SK-N-SH (cell line): ENCODE results near the gene PCMT1. TPM values are rescaled to one million over a fixed set of nuclear protein-coding genes. Genes with fewer than 3 reads are reported as not detected.

Experiments used
- CTCF ChIA-PET: fragments of 300-600, 350-600 bp; formaldehyde crosslinking; extraction: SDS; loops from one replicate; lab custom pipeline; 2021; lab: Yijun Ruan, JAX
- POLR2A ChIA-PET: fragments of 350-600 bp; sonication (Branson Sonifier 250); formaldehyde crosslinking; extraction: SDS; loops from one replicate; lab custom pipeline; 2020; ENCODE audit warnings: antibody characterized with exemption, inconsistent platforms; lab: Yijun Ruan, JAX
- DNase-seq: peaks from one replicate; pipeline ENCODE4 v3.0.0; 2012
- H2AFZ ChIP-seq: fragments of 200-600 bp; sonication (generic); 2 replicates; pipeline ENCODE4 v1.8.1; 2016; ENCODE audit warnings: antibody characterized with exemption, mild to moderate bottlenecking, low read depth
- H3F3A ChIP-seq: fragments of 200-600 bp; sonication (generic); replicated peaks from 2 replicates; pipeline ENCODE3; 2016; ENCODE audit warnings: antibody characterized with exemption, mild to moderate bottlenecking; ENCODE audit not compliant: insufficient read depth
- H3K27ac ChIP-seq, 2 experiments: fragments of 200-500 bp in 1 of 2; fragments of 200-600 bp in 1 of 2; sonication (Bioruptor generic) in 1 of 2; sonication (generic), shearing (Covaris generic) in 1 of 2; 2 replicates each; pipeline versions ENCODE4 v1.5.1 to v1.6.1; 2014 to 2016; ENCODE audit warnings: low read depth in 2 of 2, inconsistent platforms in 1 of 2, low read length in 1 of 2, mild to moderate bottlenecking in 1 of 2, mixed read lengths in 1 of 2
- H3K27me3 ChIP-seq: fragments of 200-600 bp; sonication (generic), shearing (Covaris generic); 2 replicates; pipeline ENCODE4 v1.6.1; 2016; ENCODE audit warnings: mixed run types; ENCODE audit not compliant: insufficient read depth
- H3K36me3 ChIP-seq, 2 experiments: fragments of 200-500 bp in 1 of 2; fragments of 200-600 bp in 1 of 2; sonication (Bioruptor generic) in 1 of 2; sonication (generic) in 1 of 2; replicated peaks in 1 of 2; 2 replicates each; pipeline versions ENCODE3 to v1.5.1; 2014 to 2016; ENCODE audit warnings: low read length in 1 of 2, mild to moderate bottlenecking in 1 of 2; ENCODE audit not compliant: insufficient read depth in 2 of 2, control insufficient read depth in 1 of 2
- H3K4me1 ChIP-seq, 2 experiments: fragments of 200-500 bp in 1 of 2; fragments of 200-600 bp in 1 of 2; sonication (Bioruptor generic) in 1 of 2; sonication (generic), shearing (Covaris generic) in 1 of 2; 2 replicates each; pipeline versions ENCODE4 v1.5.1 to v1.6.1; 2014 to 2016; ENCODE audit warnings: low read depth in 1 of 2, low read length in 1 of 2, mixed run types in 1 of 2; ENCODE audit not compliant: insufficient read depth in 2 of 2, control insufficient read depth in 1 of 2
- H3K4me2 ChIP-seq: fragments of 200-600 bp; sonication (generic), shearing (Covaris generic); 2 replicates; pipeline ENCODE4 v1.6.1; 2017; ENCODE audit warnings: mixed run types
- H3K4me3 ChIP-seq, 2 experiments: fragments of 200-500 bp in 1 of 2; fragments of 200-600 bp in 1 of 2; sonication (Bioruptor generic) in 1 of 2; sonication (generic), shearing (Covaris generic) in 1 of 2; 2 replicates each; pipeline versions ENCODE4 v1.5.1 to v1.8.1; 2014 to 2016; ENCODE audit warnings: low read depth in 2 of 2, inconsistent platforms in 1 of 2, low read length in 1 of 2, mild to moderate bottlenecking in 1 of 2, mixed read lengths in 1 of 2, moderate library complexity in 1 of 2
- H3K79me2 ChIP-seq: fragments of 200-600 bp; sonication (generic); 2 replicates; pipeline ENCODE4 v1.8.1; 2017; ENCODE audit warnings: mild to moderate bottlenecking; ENCODE audit not compliant: insufficient read depth
- H3K9ac ChIP-seq: fragments of 200-600 bp; sonication (generic); 2 replicates; pipeline ENCODE4 v1.6.1; 2017; ENCODE audit warnings: mixed run types
- H3K9me2 ChIP-seq: fragments of 200-600 bp; sonication (generic); 2 replicates; pipeline ENCODE4 v1.6.1; 2017; ENCODE audit warnings: mixed run types
- H3K9me3 ChIP-seq: fragments of 200-600 bp; sonication (generic); 2 replicates; pipeline ENCODE4 v1.6.1; 2017; ENCODE audit warnings: mixed run types, mild to moderate bottlenecking, moderate library complexity
- H4K20me1 ChIP-seq: fragments of 200-600 bp; sonication (generic); 2 replicates; pipeline ENCODE4 v1.6.1; 2017; ENCODE audit warnings: mild to moderate bottlenecking, mixed run types; ENCODE audit not compliant: insufficient read depth
- CTCF ChIP-seq: fragments of 200-600 bp; sonication (generic); IDR thresholded peaks from 2 replicates; pipeline ENCODE4 v1.6.1; 2017; ENCODE audit warnings: antibody characterized with exemption, mild to moderate bottlenecking, moderate library complexity
- EP300 ChIP-seq, 2 experiments: IDR thresholded peaks; 2 replicates each; pipeline versions ENCODE4 v1.4.0 to v1.6.1; 2012; ENCODE audit warnings: borderline replicate concordance in 1 of 2, low read depth in 1 of 2, low read length in 1 of 2
- FOSL2 ChIP-seq: IDR thresholded peaks from 2 replicates; pipeline ENCODE4 v1.4.0; 2012; ENCODE audit warnings: low read depth, mild to moderate bottlenecking, moderate library complexity, borderline replicate concordance
- FOXM1 ChIP-seq: IDR thresholded peaks from 2 replicates; pipeline ENCODE4 v1.4.0; 2012; ENCODE audit warnings: low read depth, mild to moderate bottlenecking
- IRF3 ChIP-seq: fragments of 150-350 bp; IDR thresholded peaks from 2 replicates; pipeline ENCODE4 v1.6.1; 2016; ENCODE audit warnings: mild to moderate bottlenecking, low read depth, low read length
- JUND ChIP-seq: IDR thresholded peaks from 2 replicates; pipeline ENCODE4 v1.4.0; 2012
- MXI1 ChIP-seq: IDR thresholded peaks from 2 replicates; pipeline ENCODE4 v1.6.1; 2012; ENCODE audit warnings: mild to moderate bottlenecking, low read depth, low read length, improper control_type of control experiment
- NFIC ChIP-seq: IDR thresholded peaks from 2 replicates; pipeline ENCODE4 v1.4.0; 2012; ENCODE audit warnings: borderline replicate concordance
- REST ChIP-seq: IDR thresholded peaks from 2 replicates; pipeline ENCODE4 v1.6.1; 2012; ENCODE audit warnings: mild to moderate bottlenecking, low read depth, low read length, moderate library complexity
- RXRA ChIP-seq: IDR thresholded peaks from 2 replicates; pipeline ENCODE4 v1.4.0; 2012; ENCODE audit warnings: low read depth, mild to moderate bottlenecking, borderline replicate concordance
- SIN3A ChIP-seq: IDR thresholded peaks from 2 replicates; pipeline ENCODE4 v1.6.1; 2012; ENCODE audit warnings: low read depth, mild to moderate bottlenecking, low read length, moderate library complexity, borderline replicate concordance
- SMC3 ChIP-seq: IDR thresholded peaks from 2 replicates; pipeline ENCODE4 v1.6.1; 2012; ENCODE audit warnings: low read depth, low read length, improper control_type of control experiment
- TCF12 ChIP-seq: IDR thresholded peaks from 2 replicates; pipeline ENCODE4 v1.4.0; 2012
- TEAD4 ChIP-seq: IDR thresholded peaks from 2 replicates; pipeline ENCODE4 v1.4.0; 2012; ENCODE audit warnings: mild to moderate bottlenecking, borderline replicate concordance; ENCODE audit not compliant: insufficient read depth
- USF1 ChIP-seq: IDR thresholded peaks from 2 replicates; pipeline ENCODE4 v1.4.0; 2012; ENCODE audit warnings: low read depth, borderline replicate concordance
- YY1 ChIP-seq: IDR thresholded peaks from 2 replicates; pipeline ENCODE4 v1.4.0; 2012; ENCODE audit warnings: low read depth, mild to moderate bottlenecking
- WGBS: methylation state at CpG from one replicate; pipeline ENCODE4 v1.1.6; 2017; ENCODE audit warnings: low lambda C conversion rate; 5-methylcytosine and 5-hydroxymethylcytosine counted together
- polyA plus RNA-seq, 3 experiments: library from polyadenylated mRNA; depleted of rRNA; stranded (reverse); fragments of >200 nt; gene quantifications; 2 replicates each; pipeline ENCODE4 v1.2.3, GENCODE V29; 2012

Gene PCMT1
- polyA plus RNA-seq, 1 of the 3 experiments (the other 2 are of a cell fraction), result 190 TPM

- no peaks in the 10 kb centered on the region for H3K9me3 ChIP-seq
- peaks cover 5 to 48% of the 10 kb centered on the region in 2 experiments for H3K36me3 ChIP-seq
- no peak overlapping the region for H3K4me2 ChIP-seq
- CTCF ChIA-PET, result interaction anchor here (1.3 kb wide), 1 partner anchor 22 kb away, joined by 3 read pairs; no protein-coding TSS in a partner anchor
- H3K79me2 ChIP-seq, result peaks cover 60% of the 10 kb centered on the region; the same call in 1 of the 2 replicates
- no peaks in the 10 kb centered on the region for H3F3A ChIP-seq
- no peak overlapping the region for H3K4me3 ChIP-seq
- H3K4me1 ChIP-seq, result no peaks in the 10 kb centered on the region
- no peaks in the 10 kb centered on the region for H3K9me2 ChIP-seq
- DNase-seq, result no peak
- no peak overlapping the region for H3K9ac ChIP-seq
- 98% methylated on average over 6 of the region's 6 CpGs for WGBS
- H2AFZ ChIP-seq, result no peak overlapping the region
- no peaks in the 10 kb centered on the region for H3K27me3 ChIP-seq
- no peaks in the 10 kb centered on the region for H4K20me1 ChIP-seq
- no peak for TF ChIP-seq TEAD4
- no peak for TF ChIP-seq FOXM1
- no peak for TF ChIP-seq SMC3
- no peak for TF ChIP-seq EP300 (IDR thresholded peaks at IDR 0.05; ENCODE audit: borderline replicate concordance in 1 of 2, low read depth in 1 of 2, low read length in 1 of 2)
- TF ChIP-seq TCF12, result no peak
- TF ChIP-seq SIN3A, result no peak
- TF ChIP-seq MXI1, result no peak
- no peak for TF ChIP-seq REST
- TF ChIP-seq YY1, result no peak
- TF ChIP-seq RXRA, result no peak
- no peak for TF ChIP-seq CTCF
- no peak for TF ChIP-seq USF1
- no peak for TF ChIP-seq JUND
- TF ChIP-seq IRF3, result no peak
- no peak for TF ChIP-seq FOSL2
- no peak for TF ChIP-seq NFIC
- TF ChIP-seq, all 33 proteins: peak for 0
- H3K27ac ChIP-seq, result no peak overlapping the region
- POLR2A ChIA-PET, result no interaction called here
Observed at GRCh38 chr6:149771925-149772324, 22.4 kb downstream of the PCMT1 start.
